Hepatic stellate cell (primary cell): Measurements from ENCODE around the gene RGS14.

Experiments
- DNase-seq: peaks from one replicate; pipeline ENCODE4 v3.0.0; 2011; ENCODE audit warnings: low spot score

Gene RGS14

GRCh38 chr5:177357459-177358351 lies at the start of gene RGS14:
Gene RGS14 (plus strand): TSS chr5:177357924. CDS start chr5:177358025, 101 bp downstream.
- peak; percentile 77 for DNase-seq

GRCh38 chr5:177308740-177309139 lies 49.0 kb upstream of the RGS14 start:
- DNase-seq, result no peak

GRCh38 chr5:177309351-177310191 lies 48.2 kb upstream of the RGS14 start:
- peak; percentile 78 for DNase-seq

- no peak for DNase-seq
These were observed 47.4 kb upstream of the RGS14 start for GRCh38 chr5:177310332-177310731.

- no peak for DNase-seq
These were observed 46.9 kb upstream of the RGS14 start for GRCh38 chr5:177310757-177311391.

GRCh38 chr5:177311392-177311722 lies 46.4 kb upstream of the RGS14 start:
- peak; percentile 59 for DNase-seq

GRCh38 chr5:177311723-177312648 lies 45.7 kb upstream of the RGS14 start, which contains the start of gene MXD3:
Gene MXD3 (minus strand): TSS chr5:177311898. CDS start chr5:177311830, 68 bp downstream.
- peak; percentile 99 for DNase-seq

GRCh38 chr5:177312649-177313181 lies 45.0 kb upstream of the RGS14 start:
- no peak for DNase-seq

GRCh38 chr5:177313561-177314259 lies 44.0 kb upstream of the RGS14 start:
- DNase-seq, result no peak

- DNase-seq, result no peak
These were observed 43.1 kb upstream of the RGS14 start for GRCh38 chr5:177314376-177315342.

- DNase-seq, result no peak
These were observed 42.3 kb upstream of the RGS14 start for GRCh38 chr5:177315411-177315810.

GRCh38 chr5:177316005-177316404 lies 41.7 kb upstream of the RGS14 start:
- DNase-seq, result no peak

- peak; percentile 74 for DNase-seq
These were observed 39.8 kb upstream of the RGS14 start for GRCh38 chr5:177317959-177318377.

GRCh38 chr5:177319913-177320588 lies 37.7 kb upstream of the RGS14 start:
- no peak for DNase-seq

GRCh38 chr5:177320879-177321278 lies 36.8 kb upstream of the RGS14 start:
- DNase-seq, result no peak

- DNase-seq, result no peak
These were observed 31.8 kb upstream of the RGS14 start for GRCh38 chr5:177325868-177326381.

- no peak for DNase-seq
These were observed 29.9 kb upstream of the RGS14 start for GRCh38 chr5:177327539-177328522.
